Gastroesophageal sphincter (tissue), 4 donors: ENCODE results near the gene OPCML. TPM values are rescaled to one million over a fixed set of nuclear protein-coding genes. Genes with fewer than 3 reads are reported as not detected.

Experiments
- ATAC-seq: fragments of 150-250 bp; one replicate; pipeline ENCODE4 v1.9.1; 2016; ENCODE audit warnings: mild to moderate bottlenecking, moderate library complexity
- H3K27ac ChIP-seq, 4 donors: fragments of 200-600 bp; sonication (generic) in 3 of 4; 1 replicate in 3 of 4; 2 replicates in 1 of 4; pipeline ENCODE4 v1.5.1; 2016 to 2019
- H3K27me3 ChIP-seq: fragments of 200-600 bp; sonication (generic); one replicate; pipeline ENCODE4 v1.5.1; 2019
- H3K36me3 ChIP-seq, 2 donors: fragments of 200-600 bp; sonication (generic); one replicate each; pipeline ENCODE4 v1.5.1; 2019; ENCODE audit warnings: control low read depth in 1 of 2
- H3K4me1 ChIP-seq, 3 donors: fragments of 200-600 bp; sonication (generic); 1 replicate in 2 of 3; 2 replicates in 1 of 3; pipeline ENCODE4 v1.5.1; 2016 to 2019; ENCODE audit warnings: control low read depth in 2 of 3
- H3K4me3 ChIP-seq, 2 donors: fragments of 200-600 bp; sonication (generic); one replicate each; pipeline ENCODE4 v1.5.1; 2019; ENCODE audit warnings: mild to moderate bottlenecking in 1 of 2, moderate library complexity in 1 of 2
- H3K9me3 ChIP-seq, 3 donors: fragments of 200-600 bp; sonication (generic); one replicate each; pipeline ENCODE4 v1.5.1; 2017 to 2019; ENCODE audit warnings: control low read depth in 2 of 3
- CTCF ChIP-seq, 4 experiments: fragments of 200-600 bp in 2 of 4; fragments of 450-650 bp in 2 of 4; sonication (generic) in 1 of 4; IDR thresholded peaks; one replicate each; pipeline ENCODE4 v1.5.1; 2017 to 2019; ENCODE audit warnings: antibody characterized with exemption in 4 of 4, mild to moderate bottlenecking in 2 of 4, moderate library complexity in 2 of 4
- EP300 ChIP-seq: sonication (generic); formaldehyde crosslinking; IDR thresholded peaks from one replicate; pipeline ENCODE4 v1.6.1; 2017; ENCODE audit warnings: antibody characterized with exemption, mild to moderate bottlenecking
- POLR2A ChIP-seq, 2 donors: fragments of 450-650 bp; IDR thresholded peaks; one replicate each; pipeline ENCODE4 v1.6.1; 2017; ENCODE audit warnings: antibody characterized with exemption in 2 of 2, mild to moderate bottlenecking in 2 of 2, moderate library complexity in 1 of 2
- POLR2AphosphoS5 ChIP-seq: sonication (generic); formaldehyde crosslinking; IDR thresholded peaks from one replicate; pipeline ENCODE4 v1.6.1; 2017; ENCODE audit warnings: antibody characterized with exemption
- WGBS, 2 donors: methylation state at CpG; one replicate each; pipeline ENCODE4 v1.1.5; 2018; ENCODE audit warnings: low coverage in 1 of 2; 5-methylcytosine and 5-hydroxymethylcytosine counted together
- total RNA-seq, 4 donors: library from RNA; depleted of rRNA; stranded (reverse); fragments of >200 nt; gene quantifications; one replicate each; pipeline ENCODE4 v1.1.0, GENCODE V29; 2016

OPCML gene
- total RNA-seq, 4 donors from 2014 or later, result 0.13 to 0.93 (median 0.33) TPM

- no peak overlapping the region for H3K4me3 ChIP-seq
- no peaks in the 10 kb centered on the region for H3K9me3 ChIP-seq
- ATAC-seq, result no peak
- TF ChIP-seq POLR2AphosphoS5 (no peak), CTCF (IDR thresholded peaks at IDR 0.05) (no peak), POLR2A (IDR thresholded peaks at IDR 0.05) (no peak), EP300 (no peak)
- no peak overlapping the region for H3K27ac ChIP-seq
- H3K27me3 ChIP-seq, result no peaks in the 10 kb centered on the region
- H3K36me3 ChIP-seq, result no peaks in the 10 kb centered on the region
- no peaks in the 10 kb centered on the region for H3K4me1 ChIP-seq
- 57 to 60% methylated on average over 1 of the region's 1 CpG for WGBS, 2 donors
Observed at GRCh38 chr11:132438418-132438817, 1093.9 kb downstream of the OPCML start.

GRCh38 chr11:132430429-132431062 lies 1101.8 kb downstream of the OPCML start:
- Histone ChIP-seq H3K27me3 (no peaks in the 10 kb centered on the region), H3K4me3 (no peak overlapping the region), H3K4me1 (no peaks in the 10 kb centered on the region), H3K36me3 (no peaks in the 10 kb centered on the region), H3K9me3 (no peaks in the 10 kb centered on the region), H3K27ac (no peak overlapping the region)
- no peak for ATAC-seq
- TF ChIP-seq EP300 (no peak), CTCF (IDR thresholded peaks at IDR 0.05) (no peak), POLR2AphosphoS5 (no peak), POLR2A (IDR thresholded peaks at IDR 0.05) (no peak)
- 15 to 43% methylated on average over 12 to 13 of the region's 14 CpGs for WGBS, 2 donors

DNA sequence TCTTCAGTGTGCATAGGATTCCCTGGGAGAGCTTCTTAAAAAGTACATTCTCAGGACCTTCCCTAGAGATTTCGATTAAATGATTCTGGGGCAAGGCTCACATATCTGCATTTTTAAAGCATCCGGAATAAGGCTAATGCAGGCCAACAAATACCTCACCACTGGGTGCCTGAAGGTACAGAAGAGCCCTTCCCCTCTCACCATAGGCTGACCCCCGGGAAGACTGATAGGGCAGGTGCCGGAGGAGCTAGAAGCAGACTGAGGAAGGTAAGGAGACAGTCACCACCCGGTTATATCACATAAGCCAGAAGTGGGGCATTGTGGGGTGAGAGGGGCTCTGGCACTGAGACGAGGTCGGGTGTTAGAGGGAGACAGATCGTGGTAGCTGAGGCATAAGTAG lies 1102.6 kb downstream of the OPCML start:
- whole genome bisulfite sequencing, 2 donors, result 79 to 81% methylated on average over 4 to 6 of the region's 8 CpGs

DNA sequence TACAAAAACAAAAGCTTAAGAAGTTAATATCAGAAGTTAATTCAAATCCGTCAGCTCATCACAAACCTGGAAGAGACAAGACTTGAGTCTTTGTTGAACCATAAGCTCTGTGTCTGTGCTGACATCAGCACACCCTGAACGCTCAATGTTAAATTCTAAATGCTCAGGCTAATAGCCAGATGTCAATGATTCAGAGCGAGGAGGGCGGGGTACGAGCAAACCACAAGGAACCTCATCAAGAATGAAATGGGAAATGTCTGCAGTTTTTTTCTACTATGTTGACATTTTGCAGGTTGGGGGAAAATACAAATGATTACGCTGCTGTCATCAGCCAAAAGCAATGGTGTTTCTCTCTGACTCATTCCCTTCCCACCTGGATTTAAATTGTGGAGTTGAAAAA lies 1104.7 kb downstream of the OPCML start:
- Histone ChIP-seq H3K27me3 (no peaks in the 10 kb centered on the region), H3K27ac (no peak overlapping the region), H3K4me3 (no peak overlapping the region), H3K9me3 (no peaks in the 10 kb centered on the region), H3K36me3 (no peaks in the 10 kb centered on the region), H3K4me1 (no peaks in the 10 kb centered on the region)
- no peak for ATAC-seq
- TF ChIP-seq POLR2A (IDR thresholded peaks at IDR 0.05), result no peak
- WGBS, 2 donors, result 67 to 89% methylated on average over 6 of the region's 6 CpGs

More for the DNA sequence above, 1102.6 kb downstream of the OPCML start:
- Histone ChIP-seq H3K9me3 (no peaks in the 10 kb centered on the region), H3K27ac (no peak overlapping the region), H3K27me3 (no peaks in the 10 kb centered on the region), H3K36me3 (no peaks in the 10 kb centered on the region), H3K4me1 (no peaks in the 10 kb centered on the region), H3K4me3 (no peak overlapping the region)
- TF ChIP-seq CTCF (IDR thresholded peaks at IDR 0.05) (no peak), POLR2AphosphoS5 (no peak), EP300 (no peak), POLR2A (IDR thresholded peaks at IDR 0.05) (no peak)
- no peak for ATAC-seq

DNA sequence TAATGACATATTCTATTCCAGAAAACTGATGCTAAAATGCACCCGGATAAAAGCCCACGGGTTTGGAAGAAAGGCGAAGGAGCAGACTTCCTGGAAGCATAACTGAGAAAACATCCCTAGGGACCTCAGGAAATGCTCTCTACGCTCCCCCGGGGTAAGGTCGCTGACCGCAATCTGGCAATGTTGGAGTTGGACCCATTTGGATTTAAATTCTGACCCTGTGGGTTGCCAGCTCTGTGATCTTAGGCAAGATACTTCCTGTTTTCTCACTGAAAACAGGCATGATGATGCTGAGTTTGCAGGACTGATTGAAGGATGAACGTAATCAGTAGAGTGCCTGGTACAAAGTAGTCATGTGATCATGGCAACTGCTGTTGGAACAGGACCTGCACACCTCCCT lies 1107.9 kb downstream of the OPCML start:
- Histone ChIP-seq H3K36me3 (no peaks in the 10 kb centered on the region), H3K4me3 (no peak overlapping the region), H3K27ac (no peak overlapping the region), H3K4me1 (no peaks in the 10 kb centered on the region), H3K27me3 (no peaks in the 10 kb centered on the region), H3K9me3 (no peaks in the 10 kb centered on the region)
- WGBS, 2 donors, result 59 to 67% methylated on average over 1 to 6 of the region's 8 CpGs
- peak; percentile 39 for ATAC-seq
- TF ChIP-seq POLR2A (IDR thresholded peaks at IDR 0.05), result no peak
- no peak for TF ChIP-seq EP300
- no peak for TF ChIP-seq POLR2AphosphoS5
- no peak for TF ChIP-seq CTCF (IDR thresholded peaks at IDR 0.05)
